ENCODE results near the gene MTHFS. TPM values are rescaled to one million over a fixed set of nuclear protein-coding genes. Genes with fewer than 3 reads are reported as not detected.
"Not testable (repeated sequence)": the region's sequence is repeated elsewhere in the genome, so short reads cannot be mapped to it uniquely, and the experiment has no call there.

The MTHFS gene
- total and polyA plus RNA-seq, 4 experiments from 2014 or later = 21.3 to 136 (median 44.2) TPM

DNA sequence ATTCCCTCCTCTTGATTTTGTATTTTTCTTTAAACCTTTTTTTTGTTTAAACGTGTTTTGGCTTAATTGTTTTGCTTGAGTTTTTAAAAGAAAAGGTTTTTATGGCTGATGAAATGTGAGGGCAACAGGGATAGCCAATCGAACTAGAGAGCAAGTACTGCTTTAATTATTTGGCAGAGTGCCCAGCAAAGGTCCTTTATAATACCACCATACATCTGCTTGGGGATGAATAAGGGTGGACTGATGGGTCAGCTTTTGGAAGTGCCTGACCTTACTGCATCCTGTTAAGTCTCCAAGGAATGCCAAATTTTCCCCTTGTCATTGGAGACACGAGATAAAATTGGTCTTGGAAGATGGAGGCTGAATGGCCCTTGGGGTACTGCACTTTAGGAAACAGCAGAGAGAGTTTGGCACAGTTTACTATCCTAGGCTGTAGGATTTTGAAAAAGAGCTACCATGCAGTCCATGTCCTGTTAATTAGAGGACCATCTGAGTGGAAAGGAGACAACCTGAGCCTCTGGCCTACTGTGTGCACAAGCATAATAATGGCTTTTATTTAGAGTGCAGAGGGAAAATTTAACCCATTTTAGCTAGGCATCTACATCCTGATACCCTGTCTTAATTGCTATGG lies 19.8 kb upstream of the MTHFS start:
- Mint-ChIP-seq H3K36me3 (peaks cover 47% of the 10 kb centered on the region in 2 donors), H3K9me3 (peaks cover 0 to 85% (median 67%) of the 10 kb centered on the region in 8 donors), H3K4me3 (no peak overlapping the region), H3K27me3 (no peaks in the 10 kb centered on the region), H3K4me1 (peaks cover 2 to 4% (median 4%) of the 10 kb centered on the region in 4 donors), H3K27ac (no peak overlapping the region)
- peaks cover 4% of the 10 kb centered on the region for H3K36me3 ChIP-seq (ENCODE audit: insufficient read depth, low read length)
- H3K4me3 ChIP-seq (ENCODE audit: low read length in 2 of 2) = no peak overlapping the region
- no peaks in the 10 kb centered on the region for H3K27me3 ChIP-seq (ENCODE audit: insufficient read depth, low read length)
- intact Hi-C loops (cut with micrococcal nuclease) = no loop called here
- H3K9me3 ChIP-seq (ENCODE audit: control insufficient read depth in 1 of 2, low read length in 2 of 2) = peaks cover 4 to 37% of the 10 kb centered on the region in 2 donors
- H3K27ac ChIP-seq (ENCODE audit: low read depth, low read length) = no peak overlapping the region
- ChIA-PET POLR2A (ENCODE audit: partially characterized antibody) (interaction anchor here (0.9 to 1.0 kb wide), 2 partner anchors 21 to 143 kb away, joined by 3 read pairs; partner anchors contain the start of gene ZFAND6), CTCF (ENCODE audit: partially characterized antibody) (interaction anchor here (0.8 to 1.4 kb wide), 3 partner anchors 10 to 77 kb away, joined by 3 to 4 read pairs (median 3); no protein-coding TSS in a partner anchor)
- H3K4me1 ChIP-seq (ENCODE audit: insufficient read depth, low read length) = peaks cover under 1% of the 10 kb centered on the region
- DNase-seq = no peak

DNA sequence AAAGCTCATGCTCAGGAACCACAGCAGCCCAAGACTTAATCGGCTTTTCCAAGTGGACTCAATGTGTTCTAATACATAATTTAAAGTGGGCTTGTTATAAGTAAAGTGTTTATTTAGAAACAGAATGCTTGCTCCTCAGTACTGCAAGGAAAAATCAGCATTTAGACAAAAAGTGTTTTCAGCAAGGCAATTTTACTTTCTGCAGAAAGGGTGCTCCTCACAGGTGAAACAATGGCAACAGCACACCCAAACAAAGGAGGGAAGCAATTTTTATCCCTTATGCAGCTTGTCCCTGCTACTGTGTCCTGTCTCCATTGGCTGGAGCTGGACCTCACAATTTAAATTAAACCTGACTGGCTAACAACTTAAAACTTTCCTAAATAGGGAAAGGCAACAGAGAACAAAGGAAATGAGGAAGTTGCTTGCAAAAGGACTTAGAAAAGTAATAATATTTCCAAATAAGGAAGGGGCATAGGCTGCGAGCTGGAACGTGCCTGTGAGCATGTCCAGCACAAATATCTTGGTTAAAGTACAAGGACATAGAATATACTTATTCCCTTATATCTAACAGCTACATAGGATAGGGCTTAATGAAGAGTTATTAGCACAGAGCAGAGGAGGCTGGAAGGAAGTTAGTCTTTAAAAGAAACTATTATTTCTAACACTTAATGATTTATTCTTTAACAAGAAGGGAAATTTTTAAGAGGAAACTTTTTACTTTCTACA lies 19.1 kb upstream of the MTHFS start:
- H3K4me1 Mint-ChIP-seq; intact Hi-C loops (cut with micrococcal nuclease); H3K27me3 Mint-ChIP-seq; H3K4me3 Mint-ChIP-seq; H3K27ac ChIP-seq (ENCODE audit: low read depth, low read length); H3K27me3 ChIP-seq (ENCODE audit: insufficient read depth, low read length); H3K4me3 ChIP-seq (ENCODE audit: low read length in 2 of 2); H3K27ac Mint-ChIP-seq; H3K36me3 ChIP-seq (ENCODE audit: insufficient read depth, low read length); CTCF ChIA-PET (ENCODE audit: partially characterized antibody); DNase-seq; H3K4me1 ChIP-seq (ENCODE audit: insufficient read depth, low read length): not testable (repeated sequence)
- peaks cover 4 to 37% of the 10 kb centered on the region in 2 donors for H3K9me3 ChIP-seq (ENCODE audit: control insufficient read depth in 1 of 2, low read length in 2 of 2)
- H3K9me3 Mint-ChIP-seq = peaks cover 0 to 79% (median 63%) of the 10 kb centered on the region in 8 donors
- H3K36me3 Mint-ChIP-seq = peaks cover 43% of the 10 kb centered on the region in 2 donors
- POLR2A ChIA-PET (ENCODE audit: partially characterized antibody) = interaction anchor here (1.1 to 1.5 kb wide), 2 partner anchors 7 to 18 kb away, joined by 3 to 4 read pairs; no protein-coding TSS in a partner anchor

DNA sequence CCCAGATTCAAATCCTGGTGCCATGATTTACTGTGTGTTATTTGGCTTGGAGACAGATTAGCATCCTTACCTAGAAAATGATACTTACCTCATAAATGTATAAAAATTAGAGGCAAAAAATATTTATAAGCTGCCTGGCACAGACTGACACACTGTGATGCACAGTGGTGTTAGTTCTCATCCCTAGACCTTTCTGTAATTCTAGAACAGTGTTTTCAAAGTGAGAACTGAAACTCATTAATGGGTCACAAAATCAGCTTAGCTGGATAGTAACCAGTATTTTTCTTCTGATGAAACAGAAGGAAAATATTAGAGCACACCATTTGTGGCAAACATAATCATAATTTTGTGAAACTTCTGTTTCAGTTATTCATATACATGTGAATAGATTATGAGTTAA lies 17.9 kb upstream of the MTHFS start:
- H3K27ac Mint-ChIP-seq = no peak overlapping the region

DNA sequence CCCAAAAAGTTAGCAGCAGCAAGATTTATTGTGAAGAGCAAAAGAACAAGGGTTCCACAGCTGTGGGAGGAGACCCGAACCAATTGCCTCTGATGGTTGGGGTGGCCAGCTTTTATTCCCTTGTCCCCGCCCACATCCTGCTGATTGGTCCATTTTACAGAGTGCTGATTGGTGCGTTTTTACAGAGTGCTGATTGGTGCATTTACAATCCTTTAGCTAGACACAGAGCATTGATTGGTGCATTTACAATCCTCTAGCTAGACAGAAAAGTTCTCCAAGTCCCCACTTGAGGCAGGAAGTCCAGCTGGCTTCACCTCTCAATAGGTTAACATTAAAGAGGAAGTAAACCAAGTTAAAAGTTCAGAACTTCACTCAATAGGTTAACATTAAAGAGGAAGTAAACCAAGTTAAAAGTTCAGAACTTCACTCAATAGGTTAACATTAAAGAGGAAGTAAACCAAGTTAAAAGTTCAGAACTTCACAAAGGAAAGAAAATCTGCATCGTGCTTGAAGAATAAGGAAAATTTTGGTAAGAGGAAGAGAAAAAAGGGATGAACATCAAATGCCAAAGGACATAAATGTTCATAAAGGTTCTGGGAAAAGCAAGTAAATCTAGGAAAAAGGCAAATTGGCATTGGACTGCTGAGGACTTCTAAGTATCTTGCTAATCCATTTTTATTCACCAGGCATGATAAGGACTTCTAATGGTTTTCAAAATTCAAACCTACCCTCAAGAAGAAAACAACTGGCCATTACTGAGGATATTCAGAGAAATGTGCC lies 12.9 kb upstream of the MTHFS start:
- H3K4me3 ChIP-seq (ENCODE audit: low read length in 2 of 2); H3K27me3 Mint-ChIP-seq; intact Hi-C loops (cut with micrococcal nuclease); H3K9me3 ChIP-seq (ENCODE audit: control insufficient read depth in 1 of 2, low read length in 2 of 2); H3K27ac Mint-ChIP-seq; H3K4me3 Mint-ChIP-seq; H3K4me1 ChIP-seq (ENCODE audit: insufficient read depth, low read length); DNase-seq; H3K27ac ChIP-seq (ENCODE audit: low read depth, low read length); H3K4me1 Mint-ChIP-seq; H3K27me3 ChIP-seq (ENCODE audit: insufficient read depth, low read length); H3K36me3 ChIP-seq (ENCODE audit: insufficient read depth, low read length): not testable (repeated sequence)
- H3K9me3 Mint-ChIP-seq = peaks cover 5 to 20% (median 17%) of the 10 kb centered on the region in 8 donors
- peaks cover 23 to 25% of the 10 kb centered on the region in 2 donors for H3K36me3 Mint-ChIP-seq
- ChIA-PET CTCF (ENCODE audit: partially characterized antibody) (interaction anchor here (1.1 to 1.4 kb wide), 3 partner anchors 12 to 19 kb away, joined by 3 to 4 read pairs (median 4); no protein-coding TSS in a partner anchor), POLR2A (ENCODE audit: partially characterized antibody) (interaction anchor here (1.0 to 2.1 kb wide), 2 partner anchors 14 kb away, joined by 3 to 10 read pairs; no protein-coding TSS in a partner anchor)

More for the DNA sequence above, 17.9 kb upstream of the MTHFS start:
- H3K4me1 Mint-ChIP-seq = peaks cover 0 to 7% (median 4%) of the 10 kb centered on the region in 4 donors
- ChIA-PET CTCF (ENCODE audit: partially characterized antibody) (interaction anchor here (0.9 to 1.2 kb wide), 2 partner anchors 9 to 17 kb away, joined by 3 read pairs; partner anchors contain the start of gene MTHFS), POLR2A (ENCODE audit: partially characterized antibody) (interaction anchor here (1.1 to 1.5 kb wide), 2 partner anchors 9 to 17 kb away, joined by 3 to 4 read pairs; no protein-coding TSS in a partner anchor)
- DNase-seq = no peak
- no peaks in the 10 kb centered on the region for H3K27me3 Mint-ChIP-seq
- intact Hi-C loops (cut with micrococcal nuclease) = no loop called here
- no peak overlapping the region for H3K4me3 Mint-ChIP-seq
- H3K9me3 Mint-ChIP-seq = peaks cover 5 to 68% (median 58%) of the 10 kb centered on the region in 8 donors
- Histone ChIP-seq H3K27me3 (ENCODE audit: insufficient read depth, low read length) (no peaks in the 10 kb centered on the region), H3K4me1 (ENCODE audit: insufficient read depth, low read length) (no peaks in the 10 kb centered on the region), H3K4me3 (ENCODE audit: low read length in 2 of 2) (no peak overlapping the region), H3K36me3 (ENCODE audit: insufficient read depth, low read length) (no peaks in the 10 kb centered on the region), H3K9me3 (ENCODE audit: control insufficient read depth in 1 of 2, low read length in 2 of 2) (peaks cover 4 to 37% of the 10 kb centered on the region in 2 donors), H3K27ac (ENCODE audit: low read depth, low read length) (no peak overlapping the region)
- peaks cover 43% of the 10 kb centered on the region in 2 donors for H3K36me3 Mint-ChIP-seq

DNA sequence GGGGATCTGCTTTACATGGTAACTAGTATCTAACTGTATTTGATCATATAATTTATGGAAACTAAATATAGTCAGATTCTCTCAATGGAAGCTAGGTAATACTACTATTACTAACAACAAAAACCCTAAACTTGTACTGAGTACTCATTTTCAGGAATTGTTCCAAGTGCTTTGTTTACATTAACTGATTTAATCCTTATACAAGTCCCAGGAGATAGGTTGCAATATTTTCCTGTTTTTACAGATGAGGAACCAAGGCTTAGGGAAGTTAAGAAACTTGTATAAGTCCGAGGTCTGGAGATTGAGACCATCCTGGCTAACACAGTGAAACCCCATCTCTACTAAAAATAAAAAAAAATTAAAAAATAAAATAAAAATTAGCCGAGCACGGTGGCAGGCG lies 7.5 kb upstream of the MTHFS start:
- peaks cover 1 to 3% of the 10 kb centered on the region in 2 donors for H3K36me3 Mint-ChIP-seq
- POLR2A ChIA-PET (ENCODE audit: partially characterized antibody) = interaction anchor here (0.8 to 1.8 kb wide), 2 partner anchors 9 to 18 kb away, joined by 3 to 8 read pairs; no protein-coding TSS in a partner anchor
- H3K9me3 Mint-ChIP-seq = peaks cover 0 to 1% (median 0%) of the 10 kb centered on the region in 8 donors
- no peaks in the 10 kb centered on the region for H3K36me3 ChIP-seq (ENCODE audit: insufficient read depth, low read length)
- no peak overlapping the region for H3K4me3 ChIP-seq (ENCODE audit: low read length in 2 of 2)
- no peak overlapping the region for H3K27ac Mint-ChIP-seq
- H3K27me3 ChIP-seq (ENCODE audit: insufficient read depth, low read length) = no peaks in the 10 kb centered on the region
- H3K27ac ChIP-seq (ENCODE audit: low read depth, low read length) = no peak overlapping the region
- CTCF ChIA-PET (ENCODE audit: partially characterized antibody) = interaction anchor here (0.9 kb wide), 1 partner anchor 89 kb away, joined by 3 read pairs; no protein-coding TSS in a partner anchor
- no peak overlapping the region for H3K4me3 Mint-ChIP-seq
- H3K9me3 ChIP-seq (ENCODE audit: control insufficient read depth in 1 of 2, low read length in 2 of 2) = no peaks in the 10 kb centered on the region
- DNase-seq = no peak
- H3K27me3 Mint-ChIP-seq = no peaks in the 10 kb centered on the region
- H3K4me1 Mint-ChIP-seq = peaks cover 0 to 4% (median 2%) of the 10 kb centered on the region in 4 donors
- intact Hi-C loops (cut with micrococcal nuclease) = no loop called here
- H3K4me1 ChIP-seq (ENCODE audit: insufficient read depth, low read length) = no peaks in the 10 kb centered on the region

DNA sequence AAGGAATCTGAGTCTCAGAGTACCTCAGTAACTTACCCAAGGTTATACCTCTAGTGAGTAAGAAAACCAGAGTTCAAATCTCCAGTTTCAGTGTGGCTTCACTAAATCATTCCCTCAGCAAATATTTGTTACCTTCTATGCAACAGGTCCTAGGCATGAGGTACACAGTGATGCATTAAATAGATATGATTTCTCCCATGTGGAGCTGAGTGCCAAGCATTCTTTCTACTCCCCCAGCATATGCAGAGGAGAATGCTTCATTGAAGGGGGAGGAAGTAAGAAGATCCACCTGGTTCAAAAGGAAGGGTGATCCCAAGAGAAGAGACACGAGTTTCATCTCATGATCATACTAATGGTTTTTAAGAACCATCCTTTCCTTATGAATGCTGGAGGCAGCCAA lies 6.8 kb upstream of the MTHFS start:
- Histone ChIP-seq H3K36me3 (ENCODE audit: insufficient read depth, low read length) (no peaks in the 10 kb centered on the region), H3K9me3 (ENCODE audit: control insufficient read depth in 1 of 2, low read length in 2 of 2) (no peaks in the 10 kb centered on the region), H3K4me3 (ENCODE audit: low read length in 2 of 2) (no peak overlapping the region), H3K4me1 (ENCODE audit: insufficient read depth, low read length) (no peaks in the 10 kb centered on the region), H3K27ac (ENCODE audit: low read depth, low read length) (no peak overlapping the region), H3K27me3 (ENCODE audit: insufficient read depth, low read length) (no peaks in the 10 kb centered on the region)
- Mint-ChIP-seq H3K4me1 (peaks cover 0 to 4% (median 2%) of the 10 kb centered on the region in 4 donors), H3K27ac (peak overlapping the region in 1 of 7 donors; percentile 47), H3K27me3 (no peaks in the 10 kb centered on the region), H3K36me3 (peaks cover 1 to 3% of the 10 kb centered on the region in 2 donors), H3K4me3 (no peak overlapping the region), H3K9me3 (no peaks in the 10 kb centered on the region)
- intact Hi-C loops (cut with micrococcal nuclease) = no loop called here
- no peak for DNase-seq
- CTCF ChIA-PET (ENCODE audit: partially characterized antibody) = no interaction called here
- POLR2A ChIA-PET (ENCODE audit: partially characterized antibody) = interaction anchor here (1.8 kb wide), 1 partner anchor 18 kb away, joined by 8 read pairs; no protein-coding TSS in a partner anchor
